Measurements from ENCODE around the gene IGSF9B. TPM values are rescaled to one million over a fixed set of nuclear protein-coding genes. Genes with fewer than 3 reads are reported as not detected.

The IGSF9B gene
- polyA plus RNA-seq, 2 donors: 0.93 to 5.5 TPM

DNA sequence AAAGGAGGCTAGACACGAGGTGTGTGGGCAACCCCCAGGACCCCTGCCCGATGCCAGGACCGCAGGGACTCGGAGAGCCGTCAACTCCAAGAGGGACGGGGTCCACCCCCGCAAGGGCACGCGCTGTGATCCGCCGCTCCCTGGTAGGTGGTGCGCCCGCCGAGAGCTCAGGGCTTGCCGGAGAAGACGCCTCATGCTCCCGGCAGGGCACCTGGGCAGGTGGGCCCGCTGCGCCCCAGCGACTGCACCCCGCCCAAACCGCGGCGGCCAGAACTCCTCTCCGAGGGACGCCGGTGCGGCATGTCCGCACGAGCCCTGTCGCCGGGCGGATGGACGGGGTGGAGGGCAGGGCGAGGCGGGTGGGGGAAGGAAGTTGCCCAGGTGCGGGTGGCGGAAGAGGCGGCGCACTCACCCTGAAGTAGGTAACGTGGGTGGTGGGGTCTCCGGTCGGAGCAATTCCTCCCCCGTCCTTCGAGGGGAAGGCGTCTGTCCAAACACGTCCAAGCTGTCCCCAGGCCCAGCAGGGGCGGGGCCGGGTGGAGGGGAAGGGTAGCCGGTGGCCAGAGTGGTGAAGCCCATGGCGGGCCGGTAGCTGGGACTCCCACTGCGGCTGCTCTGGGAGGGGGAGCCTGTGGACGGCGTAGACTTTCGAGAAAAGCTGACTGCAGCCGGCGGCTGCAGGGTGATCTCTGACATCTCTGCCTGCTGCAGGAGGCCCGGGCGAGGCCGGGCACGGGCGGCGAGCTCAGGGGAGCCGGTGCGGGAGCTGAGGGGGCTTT lies 37.2 kb downstream of the IGSF9B start:
- H3K27ac ChIP-seq (ENCODE audit: low read depth in 2 of 2, low read length in 1 of 2): no peak overlapping the region
- H3K4me1 ChIP-seq (ENCODE audit: control insufficient read depth in 2 of 2, insufficient read depth in 2 of 2, low read length in 1 of 2): no peaks in the 10 kb centered on the region
- H3K4me3 ChIP-seq (ENCODE audit: low read depth in 1 of 2, low read length in 2 of 2): peak overlapping the region in 1 of 2 donors; percentile 25
- no peaks in the 10 kb centered on the region for H3K36me3 ChIP-seq (ENCODE audit: control insufficient read depth in 2 of 2, insufficient read depth in 2 of 2, low read length in 1 of 2)
- 46 to 60% methylated on average over 51 to 66 of the region's 66 CpGs for WGBS, 2 donors
- H3K27me3 ChIP-seq (ENCODE audit: control insufficient read depth in 1 of 2, insufficient read depth in 2 of 2, low read length in 2 of 2): no peaks in the 10 kb centered on the region
- peaks cover 0 to 5% of the 10 kb centered on the region in 2 donors for H3K9me3 ChIP-seq (ENCODE audit: control insufficient read depth in 2 of 2, insufficient read depth in 1 of 2, low read depth in 1 of 2, low read length in 1 of 2)

DNA sequence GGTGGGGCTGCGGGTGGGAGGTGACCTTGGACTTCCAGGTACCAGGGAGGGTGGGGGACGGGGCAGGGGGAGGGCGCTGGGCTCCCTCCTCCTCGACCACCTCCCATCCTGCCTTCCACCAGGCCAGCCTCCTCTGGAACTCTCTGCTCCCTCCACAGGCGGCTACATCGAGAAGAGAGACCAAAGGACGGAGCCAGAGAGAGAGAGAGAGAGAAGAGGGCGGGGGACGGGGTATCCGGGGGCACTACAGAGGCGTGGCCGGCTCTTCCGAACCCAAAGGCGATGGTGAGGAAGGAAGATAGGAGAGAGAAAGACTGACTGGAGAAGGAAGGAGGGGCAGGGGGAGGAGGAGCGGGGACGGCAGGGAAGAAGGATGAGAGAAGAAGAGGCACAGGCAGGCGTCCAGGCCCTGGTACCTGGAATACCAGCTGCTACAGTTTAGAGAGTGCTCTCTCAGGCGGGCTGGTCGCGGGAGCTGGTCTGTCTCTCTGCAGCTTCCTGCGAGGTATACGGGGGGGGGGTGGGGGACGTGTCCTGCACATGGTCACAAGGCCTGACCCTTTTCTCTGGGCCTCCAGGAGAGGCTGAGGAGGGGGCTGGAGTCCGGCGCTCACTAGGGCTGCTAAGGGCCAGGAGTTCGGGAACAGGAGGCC lies 38.0 kb downstream of the IGSF9B start:
- no peak overlapping the region for H3K4me3 ChIP-seq (ENCODE audit: low read depth in 1 of 2, low read length in 2 of 2)
- WGBS, 2 donors: 22 to 31% methylated on average over 18 to 26 of the region's 26 CpGs

DNA sequence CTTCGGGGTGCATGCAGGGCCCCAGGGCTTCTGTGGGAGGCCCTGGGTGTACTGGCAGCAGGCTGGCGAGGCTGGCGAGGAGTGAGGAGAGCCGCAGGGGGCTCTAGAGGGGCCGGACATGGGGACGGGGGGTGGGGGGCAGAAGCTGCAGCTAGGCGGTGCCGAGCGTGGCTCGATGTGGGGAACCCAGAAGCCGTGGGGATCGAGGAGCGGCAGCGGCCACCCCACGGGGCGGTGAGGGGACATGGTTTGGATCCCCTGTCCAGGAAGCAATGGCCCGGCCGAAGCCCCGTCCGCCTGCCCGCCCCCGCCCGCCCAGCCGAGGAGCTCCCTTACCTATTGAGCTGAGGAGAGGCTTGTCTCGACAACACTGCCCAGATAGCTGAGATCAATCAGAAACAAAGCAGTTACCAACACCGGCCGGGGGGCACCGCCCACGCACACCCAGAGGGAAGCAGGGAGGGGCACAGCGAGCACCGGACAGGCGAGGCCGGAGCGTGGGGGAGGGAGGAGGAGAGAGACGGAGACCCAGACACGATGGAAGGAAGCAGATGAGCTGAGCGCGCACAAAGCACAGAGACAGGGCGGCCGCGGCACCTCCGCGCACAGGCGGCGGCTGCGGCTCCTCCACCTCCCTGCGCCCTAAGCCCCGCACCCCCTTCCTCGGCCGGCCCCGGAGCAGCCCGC lies 38.7 kb downstream of the IGSF9B start:
- peaks cover 0 to 5% of the 10 kb centered on the region in 2 donors for H3K9me3 ChIP-seq (ENCODE audit: control insufficient read depth in 2 of 2, insufficient read depth in 1 of 2, low read depth in 1 of 2, low read length in 1 of 2)
- no peaks in the 10 kb centered on the region for H3K36me3 ChIP-seq (ENCODE audit: control insufficient read depth in 2 of 2, insufficient read depth in 2 of 2, low read length in 1 of 2)
- no peak overlapping the region for H3K4me3 ChIP-seq (ENCODE audit: low read depth in 1 of 2, low read length in 2 of 2)
- no peaks in the 10 kb centered on the region for H3K4me1 ChIP-seq (ENCODE audit: control insufficient read depth in 2 of 2, insufficient read depth in 2 of 2, low read length in 1 of 2)
- H3K27me3 ChIP-seq (ENCODE audit: control insufficient read depth in 1 of 2, insufficient read depth in 2 of 2, low read length in 2 of 2): no peaks in the 10 kb centered on the region
- WGBS, 2 donors: 40 to 42% methylated on average over 48 to 52 of the region's 52 CpGs
- no peak overlapping the region for H3K27ac ChIP-seq (ENCODE audit: low read depth in 2 of 2, low read length in 1 of 2)

More for the DNA sequence above, 38.0 kb downstream of the IGSF9B start:
- Histone ChIP-seq H3K27me3 (ENCODE audit: control insufficient read depth in 1 of 2, insufficient read depth in 2 of 2, low read length in 2 of 2) (no peaks in the 10 kb centered on the region), H3K9me3 (ENCODE audit: control insufficient read depth in 2 of 2, insufficient read depth in 1 of 2, low read depth in 1 of 2, low read length in 1 of 2) (peaks cover 0 to 5% of the 10 kb centered on the region in 2 donors), H3K36me3 (ENCODE audit: control insufficient read depth in 2 of 2, insufficient read depth in 2 of 2, low read length in 1 of 2) (no peaks in the 10 kb centered on the region), H3K4me1 (ENCODE audit: control insufficient read depth in 2 of 2, insufficient read depth in 2 of 2, low read length in 1 of 2) (no peaks in the 10 kb centered on the region), H3K27ac (ENCODE audit: low read depth in 2 of 2, low read length in 1 of 2) (no peak overlapping the region)

DNA sequence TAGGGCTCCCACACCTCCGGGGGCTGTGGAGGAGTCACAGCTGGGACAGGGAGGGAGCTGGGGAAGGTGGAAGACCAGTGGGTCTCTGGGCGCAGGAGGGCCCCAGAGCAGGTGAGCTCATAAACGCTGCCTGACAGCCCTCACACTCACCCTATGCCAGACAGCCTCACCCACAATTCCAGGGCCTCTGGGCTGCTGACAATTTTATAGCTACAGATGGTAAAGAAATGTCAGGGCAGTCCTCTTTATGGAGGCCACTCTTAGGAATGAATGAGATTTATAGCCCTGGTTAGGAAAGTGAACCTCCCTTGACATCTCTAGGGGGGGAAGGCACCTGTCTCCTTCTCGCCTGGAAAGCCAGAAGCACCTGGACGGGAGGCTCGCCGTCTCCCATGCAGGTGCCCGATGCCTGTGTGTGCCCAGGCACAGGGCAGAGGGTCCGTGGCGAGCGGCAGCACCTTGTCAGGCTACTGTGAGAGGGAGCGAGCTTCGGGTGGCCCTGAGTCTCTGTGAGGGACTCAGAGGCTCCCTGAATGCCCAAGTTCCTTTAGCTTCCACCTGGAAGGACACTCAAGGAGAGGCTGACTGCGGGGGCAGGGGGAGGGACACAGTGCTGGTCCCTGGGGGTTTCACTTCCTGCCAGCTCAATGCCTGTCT lies 39.9 kb downstream of the IGSF9B start:
- WGBS, 2 donors: 86 to 89% methylated on average over 14 of the region's 14 CpGs
- no peaks in the 10 kb centered on the region for H3K36me3 ChIP-seq (ENCODE audit: control insufficient read depth in 2 of 2, insufficient read depth in 2 of 2, low read length in 1 of 2)
- H3K4me3 ChIP-seq (ENCODE audit: low read depth in 1 of 2, low read length in 2 of 2): no peak overlapping the region
- peaks cover 0 to 5% of the 10 kb centered on the region in 2 donors for H3K9me3 ChIP-seq (ENCODE audit: control insufficient read depth in 2 of 2, insufficient read depth in 1 of 2, low read depth in 1 of 2, low read length in 1 of 2)
- H3K27me3 ChIP-seq (ENCODE audit: control insufficient read depth in 1 of 2, insufficient read depth in 2 of 2, low read length in 2 of 2): no peaks in the 10 kb centered on the region
- no peak overlapping the region for H3K27ac ChIP-seq (ENCODE audit: low read depth in 2 of 2, low read length in 1 of 2)
- no peaks in the 10 kb centered on the region for H3K4me1 ChIP-seq (ENCODE audit: control insufficient read depth in 2 of 2, insufficient read depth in 2 of 2, low read length in 1 of 2)

DNA sequence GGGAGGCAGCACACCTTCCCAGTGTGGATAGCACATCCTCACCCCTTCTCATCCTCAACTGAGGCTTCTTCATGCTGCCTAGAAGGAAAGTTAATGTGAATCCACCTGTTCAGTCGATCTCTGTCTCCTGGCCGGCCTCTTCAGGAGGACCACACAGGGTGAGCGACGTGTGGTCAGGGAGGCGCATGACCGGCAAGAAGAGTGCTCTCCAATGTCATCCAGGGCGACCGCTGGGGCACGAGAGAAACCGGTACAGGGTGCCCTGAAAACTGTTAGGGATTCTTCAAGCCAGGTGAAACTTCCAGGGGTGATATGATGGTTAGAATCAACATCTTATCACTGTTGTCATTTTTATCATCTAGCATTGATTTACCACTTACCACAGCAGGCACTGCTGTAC lies 43.0 kb downstream of the IGSF9B start:
- Histone ChIP-seq H3K4me1 (ENCODE audit: control insufficient read depth in 2 of 2, insufficient read depth in 2 of 2, low read length in 1 of 2) (no peaks in the 10 kb centered on the region), H3K4me3 (ENCODE audit: low read depth in 1 of 2, low read length in 2 of 2) (no peak overlapping the region), H3K36me3 (ENCODE audit: control insufficient read depth in 2 of 2, insufficient read depth in 2 of 2, low read length in 1 of 2) (no peaks in the 10 kb centered on the region), H3K27me3 (ENCODE audit: control insufficient read depth in 1 of 2, insufficient read depth in 2 of 2, low read length in 2 of 2) (no peaks in the 10 kb centered on the region), H3K9me3 (ENCODE audit: control insufficient read depth in 2 of 2, insufficient read depth in 1 of 2, low read depth in 1 of 2, low read length in 1 of 2) (no peaks in the 10 kb centered on the region), H3K27ac (ENCODE audit: low read depth in 2 of 2, low read length in 1 of 2) (no peak overlapping the region)
- 90 to 96% methylated on average over 10 of the region's 10 CpGs for WGBS, 2 donors

DNA sequence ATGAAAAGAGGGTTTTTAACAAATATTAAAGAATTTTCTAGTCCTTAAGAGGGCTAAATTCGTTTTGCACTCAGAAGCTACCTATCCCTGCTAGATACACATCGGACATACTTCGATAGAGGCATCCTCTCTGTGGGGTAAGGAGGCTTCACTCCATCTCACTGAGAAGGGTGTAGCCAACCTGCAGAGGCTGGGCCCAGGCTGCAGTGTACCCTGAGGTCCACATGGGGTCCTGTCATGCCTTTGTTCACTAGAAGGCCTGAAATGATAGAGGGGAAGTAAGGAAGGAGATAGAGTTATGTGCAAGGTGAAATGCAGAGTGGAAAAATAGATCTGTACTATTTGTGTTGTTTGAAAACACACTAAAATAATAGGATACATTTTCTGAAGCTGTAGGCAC lies 45.6 kb downstream of the IGSF9B start:
- Histone ChIP-seq H3K9me3 (ENCODE audit: control insufficient read depth in 2 of 2, insufficient read depth in 1 of 2, low read depth in 1 of 2, low read length in 1 of 2) (no peaks in the 10 kb centered on the region), H3K4me1 (ENCODE audit: control insufficient read depth in 2 of 2, insufficient read depth in 2 of 2, low read length in 1 of 2) (no peaks in the 10 kb centered on the region), H3K36me3 (ENCODE audit: control insufficient read depth in 2 of 2, insufficient read depth in 2 of 2, low read length in 1 of 2) (no peaks in the 10 kb centered on the region), H3K27ac (ENCODE audit: low read depth in 2 of 2, low read length in 1 of 2) (no peak overlapping the region), H3K4me3 (ENCODE audit: low read depth in 1 of 2, low read length in 2 of 2) (no peak overlapping the region), H3K27me3 (ENCODE audit: control insufficient read depth in 1 of 2, insufficient read depth in 2 of 2, low read length in 2 of 2) (no peaks in the 10 kb centered on the region)
- 81 to 82% methylated on average over 3 of the region's 3 CpGs for WGBS, 2 donors

DNA sequence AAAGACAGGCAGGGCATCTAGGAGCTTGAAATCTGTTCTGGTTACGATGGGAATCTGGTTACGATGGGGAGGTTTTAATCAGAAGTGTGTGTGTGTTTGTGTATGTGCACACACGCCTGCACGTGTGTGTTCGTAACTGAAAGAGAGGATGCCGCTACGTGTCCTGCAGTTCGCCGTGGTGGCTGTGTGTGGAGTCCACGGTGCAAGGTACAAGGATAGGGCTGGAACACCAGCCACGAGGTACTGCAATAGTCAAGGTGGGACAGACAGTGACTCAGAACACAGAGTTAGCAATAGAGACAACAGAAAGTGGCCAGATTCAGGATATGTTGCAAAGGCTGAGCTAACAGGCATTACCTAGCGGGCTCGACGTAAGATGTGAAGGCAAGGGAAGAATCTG lies 46.7 kb downstream of the IGSF9B start:
- Histone ChIP-seq H3K4me1 (ENCODE audit: control insufficient read depth in 2 of 2, insufficient read depth in 2 of 2, low read length in 1 of 2) (no peaks in the 10 kb centered on the region), H3K27me3 (ENCODE audit: control insufficient read depth in 1 of 2, insufficient read depth in 2 of 2, low read length in 2 of 2) (no peaks in the 10 kb centered on the region), H3K4me3 (ENCODE audit: low read depth in 1 of 2, low read length in 2 of 2) (no peak overlapping the region), H3K36me3 (ENCODE audit: control insufficient read depth in 2 of 2, insufficient read depth in 2 of 2, low read length in 1 of 2) (no peaks in the 10 kb centered on the region), H3K9me3 (ENCODE audit: control insufficient read depth in 2 of 2, insufficient read depth in 1 of 2, low read depth in 1 of 2, low read length in 1 of 2) (no peaks in the 10 kb centered on the region), H3K27ac (ENCODE audit: low read depth in 2 of 2, low read length in 1 of 2) (no peak overlapping the region)
- 91% methylated on average over 14 of the region's 14 CpGs for WGBS, 2 donors

DNA sequence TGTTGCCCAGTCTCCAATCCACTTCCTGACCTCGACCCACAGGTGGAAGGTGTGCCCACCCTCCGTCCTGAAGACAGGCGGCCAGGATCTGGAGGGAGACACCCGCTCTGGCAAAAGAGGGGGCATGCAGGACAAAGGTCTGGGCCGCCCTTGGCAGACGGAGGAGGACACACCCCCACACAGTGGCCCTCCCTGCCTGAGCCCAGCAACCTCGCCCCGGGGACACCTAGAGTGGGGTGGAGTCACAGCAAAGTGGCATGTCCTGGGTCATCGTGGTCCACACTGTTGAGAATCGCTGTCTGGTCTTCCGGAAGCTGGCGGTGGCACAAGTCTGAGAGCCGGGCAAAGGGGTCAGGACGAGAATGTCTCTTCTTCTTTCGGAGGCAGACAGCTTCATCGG lies 47.9 kb downstream of the IGSF9B start:
- no peaks in the 10 kb centered on the region for H3K4me1 ChIP-seq (ENCODE audit: control insufficient read depth in 2 of 2, insufficient read depth in 2 of 2, low read length in 1 of 2)
- H3K27ac ChIP-seq (ENCODE audit: low read depth in 2 of 2, low read length in 1 of 2): no peak overlapping the region
- H3K4me3 ChIP-seq (ENCODE audit: low read depth in 1 of 2, low read length in 2 of 2): no peak overlapping the region
- no peaks in the 10 kb centered on the region for H3K9me3 ChIP-seq (ENCODE audit: control insufficient read depth in 2 of 2, insufficient read depth in 1 of 2, low read depth in 1 of 2, low read length in 1 of 2)
- H3K27me3 ChIP-seq (ENCODE audit: control insufficient read depth in 1 of 2, insufficient read depth in 2 of 2, low read length in 2 of 2): no peaks in the 10 kb centered on the region
- no peaks in the 10 kb centered on the region for H3K36me3 ChIP-seq (ENCODE audit: control insufficient read depth in 2 of 2, insufficient read depth in 2 of 2, low read length in 1 of 2)
- 88 to 89% methylated on average over 16 of the region's 16 CpGs for WGBS, 2 donors

DNA sequence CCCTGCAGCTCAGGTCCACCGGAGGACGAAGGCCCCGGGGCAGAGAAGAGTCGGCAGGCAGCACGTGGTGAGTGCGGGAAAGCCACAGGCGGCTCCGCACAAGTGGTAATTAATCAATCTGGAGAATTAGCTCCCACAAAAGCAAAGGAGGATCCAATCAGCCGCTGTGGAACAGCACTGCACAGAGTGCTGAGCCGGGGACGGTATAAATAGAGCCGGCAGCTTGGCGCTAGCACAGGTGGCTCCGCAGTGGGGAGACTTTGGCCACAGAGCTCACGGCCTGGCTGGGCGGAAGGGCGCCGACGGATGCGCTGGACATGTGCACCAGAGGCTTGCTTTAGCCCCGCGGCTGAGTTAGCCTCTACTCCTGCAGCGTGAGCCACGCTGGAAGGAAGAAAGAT lies 48.9 kb downstream of the IGSF9B start:
- Histone ChIP-seq H3K27ac (ENCODE audit: low read depth in 2 of 2, low read length in 1 of 2) (no peak overlapping the region), H3K4me3 (ENCODE audit: low read depth in 1 of 2, low read length in 2 of 2) (no peak overlapping the region), H3K9me3 (ENCODE audit: control insufficient read depth in 2 of 2, insufficient read depth in 1 of 2, low read depth in 1 of 2, low read length in 1 of 2) (no peaks in the 10 kb centered on the region), H3K36me3 (ENCODE audit: control insufficient read depth in 2 of 2, insufficient read depth in 2 of 2, low read length in 1 of 2) (no peaks in the 10 kb centered on the region), H3K4me1 (ENCODE audit: control insufficient read depth in 2 of 2, insufficient read depth in 2 of 2, low read length in 1 of 2) (no peaks in the 10 kb centered on the region), H3K27me3 (ENCODE audit: control insufficient read depth in 1 of 2, insufficient read depth in 2 of 2, low read length in 2 of 2) (no peaks in the 10 kb centered on the region)
- WGBS, 2 donors: 92 to 93% methylated on average over 24 of the region's 24 CpGs
